ENCODE data around the gene DPCD. TPM values are rescaled to one million over a fixed set of nuclear protein-coding genes. Genes with fewer than 3 reads are reported as not detected.

Gene DPCD
- total and polyA plus RNA-seq, 12 donors = 12.9 to 46.8 (median 25.6) TPM

DNA sequence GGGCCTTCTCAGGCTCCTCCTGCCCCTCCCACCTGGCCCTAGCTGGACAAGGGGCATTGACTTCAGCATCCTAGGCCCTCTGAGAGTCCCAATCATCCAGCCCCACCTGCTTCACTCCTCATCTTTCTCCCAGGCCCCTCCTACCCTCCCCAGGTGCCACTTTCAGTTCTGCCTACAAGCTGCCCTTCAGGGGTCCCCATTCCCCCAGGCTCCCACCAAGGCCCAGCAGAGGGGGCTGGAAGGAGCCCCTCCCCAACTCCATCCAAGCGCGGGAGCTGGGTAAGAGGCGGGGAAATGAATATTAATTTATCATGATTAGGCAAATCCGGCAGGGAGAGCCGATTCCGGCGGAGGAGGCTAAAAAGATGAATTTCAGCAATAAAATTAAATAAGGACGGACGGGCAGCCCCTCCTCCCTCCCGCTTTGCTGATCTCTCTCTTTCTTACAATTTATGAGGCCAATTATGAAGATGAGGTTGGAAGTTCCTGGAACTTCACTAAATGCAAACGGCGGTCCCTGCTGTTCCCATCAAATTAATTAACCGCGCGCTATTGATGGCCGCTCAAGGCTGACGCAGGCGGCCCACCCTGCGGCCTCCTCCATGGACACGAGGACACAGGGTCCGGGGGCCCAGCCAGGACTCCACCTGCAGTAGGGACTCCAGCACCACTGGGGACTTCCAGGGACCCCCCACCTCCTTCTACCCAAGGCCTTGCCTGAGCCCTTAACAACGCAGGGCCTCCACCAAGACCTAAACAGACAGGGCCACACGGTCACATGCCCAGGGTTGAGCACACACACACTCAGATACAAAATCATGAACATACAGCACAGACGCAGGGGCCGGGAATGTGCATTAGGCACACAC, 14.0 kb upstream of the DPCD start:
- intact Hi-C loops (cut with DNase I) = loop anchor here in 6 of 10 donors (5.0 to 10.0 kb wide), 5 partner anchors 42 to 412 kb away; no protein-coding TSS in a partner anchor
- no peak for ATAC-seq

DNA sequence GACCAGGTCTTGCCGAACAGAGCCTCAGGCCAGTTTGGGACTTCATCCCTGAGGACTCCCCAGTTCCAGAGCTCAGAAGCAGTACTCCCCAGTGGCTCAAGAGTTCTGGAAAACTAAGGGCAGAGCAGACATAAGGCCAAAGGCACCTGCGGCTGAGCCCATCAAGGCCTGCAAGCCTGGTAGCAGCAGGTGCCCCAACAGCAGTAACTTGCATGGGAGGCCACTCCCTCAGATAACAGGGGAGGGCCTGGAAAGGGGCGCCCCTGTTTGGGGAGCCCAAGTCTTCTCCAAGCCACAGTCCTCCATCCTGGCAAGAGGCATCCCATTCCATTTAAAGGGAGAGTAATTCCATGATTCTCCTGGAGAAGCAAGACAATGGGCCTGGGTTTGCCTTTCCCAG, 13.0 kb upstream of the DPCD start:
- intact Hi-C loops (cut with DNase I) = loop anchor here in 1 of 10 donors (10.0 kb wide), 1 partner anchor 280 kb away; no protein-coding TSS in a partner anchor
- 86 to 88% methylated on average over 3 of the region's 3 CpGs for WGBS, 2 donors
- Histone ChIP-seq H3K4me1 (peaks cover 0 to 10% (median 7%) of the 10 kb centered on the region in 9 donors), H3K4me3 (no peak overlapping the region), H3K27ac (no peak overlapping the region), H3K36me3 (peaks cover 0 to 37% (median 11%) of the 10 kb centered on the region in 9 donors), H3K27me3 (peaks cover 0 to under 1% (median under 1%) of the 10 kb centered on the region in 7 donors), H3K9me3 (peaks cover 0 to 14% (median 11%) of the 10 kb centered on the region in 11 donors)
- TF ChIP-seq, protein P1, sequence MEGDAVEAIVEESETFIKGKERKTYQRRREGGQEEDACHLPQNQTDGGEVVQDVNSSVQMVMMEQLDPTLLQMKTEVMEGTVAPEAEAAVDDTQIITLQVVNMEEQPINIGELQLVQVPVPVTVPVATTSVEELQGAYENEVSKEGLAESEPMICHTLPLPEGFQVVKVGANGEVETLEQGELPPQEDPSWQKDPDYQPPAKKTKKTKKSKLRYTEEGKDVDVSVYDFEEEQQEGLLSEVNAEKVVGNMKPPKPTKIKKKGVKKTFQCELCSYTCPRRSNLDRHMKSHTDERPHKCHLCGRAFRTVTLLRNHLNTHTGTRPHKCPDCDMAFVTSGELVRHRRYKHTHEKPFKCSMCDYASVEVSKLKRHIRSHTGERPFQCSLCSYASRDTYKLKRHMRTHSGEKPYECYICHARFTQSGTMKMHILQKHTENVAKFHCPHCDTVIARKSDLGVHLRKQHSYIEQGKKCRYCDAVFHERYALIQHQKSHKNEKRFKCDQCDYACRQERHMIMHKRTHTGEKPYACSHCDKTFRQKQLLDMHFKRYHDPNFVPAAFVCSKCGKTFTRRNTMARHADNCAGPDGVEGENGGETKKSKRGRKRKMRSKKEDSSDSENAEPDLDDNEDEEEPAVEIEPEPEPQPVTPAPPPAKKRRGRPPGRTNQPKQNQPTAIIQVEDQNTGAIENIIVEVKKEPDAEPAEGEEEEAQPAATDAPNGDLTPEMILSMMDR (IDR thresholded peaks at IDR 0.05) = no peak
- ATAC-seq (no peak), DNase-seq (no peak)

More for the DNA sequence above, 14.0 kb upstream of the DPCD start:
- Histone ChIP-seq H3K27ac (no peak overlapping the region), H3K36me3 (peaks cover 0 to 27% (median 3%) of the 10 kb centered on the region in 9 donors), H3K9me3 (peaks cover 0 to 14% (median 11%) of the 10 kb centered on the region in 11 donors), H3K4me1 (peaks cover 6 to 19% (median 14%) of the 10 kb centered on the region in 9 donors), H3K27me3 (peaks cover 7 to 10% (median 10%) of the 10 kb centered on the region in 7 donors), H3K4me3 (no peak overlapping the region)
- no peak for DNase-seq
- WGBS, 2 donors = 91 to 92% methylated on average over 25 of the region's 25 CpGs
- TF ChIP-seq, protein P1 (IDR thresholded peaks at IDR 0.05) = no peak

DNA sequence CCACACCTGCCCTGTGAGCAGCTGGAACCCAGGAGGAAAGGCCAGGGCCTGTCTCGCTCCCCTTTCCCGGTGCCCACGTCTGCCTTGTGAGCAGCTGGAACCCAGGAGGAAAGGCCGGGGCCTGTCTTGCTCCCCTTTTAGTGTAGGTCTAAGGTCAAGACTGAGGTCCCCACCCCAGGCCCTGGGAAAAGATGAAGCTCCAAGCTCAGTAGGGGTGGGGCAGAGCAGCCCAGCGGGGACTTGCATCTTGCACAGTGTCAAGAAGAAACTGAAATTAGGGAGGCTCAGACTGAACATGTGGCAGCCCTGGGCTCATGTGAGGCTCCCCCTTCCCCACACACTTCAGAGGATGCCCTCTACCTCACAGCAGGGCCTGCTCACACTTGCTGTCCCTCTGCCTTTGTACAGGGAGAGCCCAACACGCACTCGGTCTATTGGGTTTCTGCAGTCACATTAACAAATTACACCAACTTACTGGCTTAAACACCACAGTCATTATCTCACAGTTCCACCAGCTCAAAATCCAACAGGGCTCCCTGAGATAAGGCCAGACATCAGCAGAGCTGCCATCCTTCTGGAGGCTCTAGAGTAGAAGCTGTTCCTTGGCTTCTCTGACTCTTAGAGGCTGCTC, 12.4 kb upstream of the DPCD start:
- Histone ChIP-seq H3K4me1 (peaks cover 0 to 5% (median 2%) of the 10 kb centered on the region in 9 donors), H3K27ac (no peak overlapping the region), H3K27me3 (no peaks in the 10 kb centered on the region), H3K9me3 (peaks cover 0 to 14% (median 11%) of the 10 kb centered on the region in 11 donors), H3K36me3 (peaks cover 0 to 43% (median 17%) of the 10 kb centered on the region in 9 donors), H3K4me3 (no peak overlapping the region)
- intact Hi-C loops (cut with DNase I) = loop anchor here in 1 of 10 donors (10.0 kb wide), 1 partner anchor 281 kb away; no protein-coding TSS in a partner anchor
- WGBS, 2 donors = 93 to 95% methylated on average over 7 of the region's 7 CpGs
- no peak for DNase-seq
- TF ChIP-seq, protein P1 (IDR thresholded peaks at IDR 0.05) = no peak
- peak in 1 of 8 donors; percentile 4 for ATAC-seq

DNA sequence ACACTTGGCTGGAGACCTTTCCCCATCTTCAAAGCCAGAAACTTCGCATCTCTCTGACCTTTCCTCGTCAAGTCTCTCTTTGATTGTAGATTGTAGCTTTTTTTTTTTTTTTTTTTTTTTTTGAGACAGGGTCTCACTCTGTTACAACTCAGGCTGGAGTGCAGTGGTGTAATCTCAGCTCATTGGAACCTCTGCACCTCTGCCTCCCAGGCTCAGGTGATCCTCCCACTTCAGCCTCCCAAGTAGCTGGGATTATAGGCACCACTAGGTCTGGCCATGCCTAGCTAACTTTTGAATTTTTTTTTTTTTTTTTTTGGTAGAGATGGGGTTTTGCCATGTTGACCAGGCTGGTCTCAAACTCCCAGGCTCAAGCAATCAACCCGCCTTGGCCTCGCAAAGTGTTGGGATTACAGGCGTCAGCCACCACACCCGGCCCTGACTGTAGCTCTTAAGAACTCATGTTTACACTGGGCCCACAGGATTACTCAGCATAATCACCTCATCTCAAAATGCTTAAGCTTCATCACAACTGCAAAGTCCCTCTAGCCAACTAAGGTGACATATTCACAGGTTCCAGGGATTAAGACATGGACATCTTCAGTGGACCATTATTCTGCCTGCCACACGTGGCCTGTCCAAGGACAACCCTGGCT, 11.8 kb upstream of the DPCD start:
- H3K9me3 ChIP-seq = peaks cover 0 to 14% (median 11%) of the 10 kb centered on the region in 11 donors
- no peak overlapping the region for H3K27ac ChIP-seq
- intact Hi-C loops (cut with DNase I) = loop anchor here in 1 of 10 donors (10.0 kb wide), 1 partner anchor 282 kb away; no protein-coding TSS in a partner anchor
- H3K4me3 ChIP-seq = no peak overlapping the region
- H3K4me1 ChIP-seq = no peaks in the 10 kb centered on the region
- peaks cover 0 to 49% (median 20%) of the 10 kb centered on the region in 9 donors for H3K36me3 ChIP-seq
- DNase-seq = no peak
- TF ChIP-seq, protein P1 (IDR thresholded peaks at IDR 0.05) = no peak
- 94% methylated on average over 7 of the region's 7 CpGs for WGBS, 2 donors
- ATAC-seq = no peak
- no peaks in the 10 kb centered on the region for H3K27me3 ChIP-seq

All from heart right ventricle (tissue), 16 donors.